SHP77 treated with DMSO at 0.1 percent for 48 hours (cell line): ENCODE measurements around the gene PMVK.
"Not testable (repeated sequence)": the region's sequence is repeated elsewhere in the genome, so short reads cannot be mapped to it uniquely, and the experiment has no call there.

Source experiments
- DNase-seq: peaks from one replicate; lab custom pipeline; 2025; lab: John Stamatoyannopoulos, UW

Gene PMVK

DNA sequence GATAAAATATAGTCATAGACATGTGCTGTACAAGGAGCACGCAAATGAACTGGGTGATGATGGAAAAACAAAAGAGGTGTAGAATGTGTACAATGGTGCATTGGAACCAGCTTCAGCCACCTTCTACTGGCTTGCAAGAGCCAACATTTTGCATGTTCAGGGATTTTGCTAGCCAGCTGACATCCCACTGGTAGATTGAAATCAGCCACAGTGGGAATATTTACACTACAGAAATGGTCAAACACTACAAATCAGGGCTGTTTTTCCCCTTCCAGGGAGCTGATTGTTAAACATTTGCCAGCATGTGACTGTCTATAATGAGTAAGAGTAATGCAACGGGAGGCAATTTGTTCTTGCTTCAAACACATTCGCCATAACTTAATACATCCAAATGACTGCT lies 23.2 kb downstream of the PMVK start:
- no peak for DNase-seq

DNA sequence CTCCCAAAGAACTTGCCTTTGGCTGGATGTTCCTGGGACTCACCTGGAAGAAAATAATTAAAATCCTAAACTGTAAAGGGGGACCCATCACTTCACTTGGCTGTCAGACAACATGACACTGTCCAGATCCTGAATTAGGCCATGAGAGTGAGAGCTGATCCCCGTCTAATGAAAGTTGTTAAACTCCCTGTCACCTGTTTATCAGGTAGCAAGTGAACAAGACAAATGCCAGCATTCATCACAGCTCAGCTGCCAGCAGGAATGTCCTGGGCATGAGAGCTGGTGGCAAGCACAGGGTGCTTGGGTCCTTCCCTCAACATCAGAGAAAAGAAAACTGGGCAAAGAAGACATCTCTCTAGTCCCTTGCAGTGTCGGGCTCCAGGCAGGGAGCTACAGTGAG lies 23.8 kb downstream of the PMVK start:
- no peak for DNase-seq

DNA sequence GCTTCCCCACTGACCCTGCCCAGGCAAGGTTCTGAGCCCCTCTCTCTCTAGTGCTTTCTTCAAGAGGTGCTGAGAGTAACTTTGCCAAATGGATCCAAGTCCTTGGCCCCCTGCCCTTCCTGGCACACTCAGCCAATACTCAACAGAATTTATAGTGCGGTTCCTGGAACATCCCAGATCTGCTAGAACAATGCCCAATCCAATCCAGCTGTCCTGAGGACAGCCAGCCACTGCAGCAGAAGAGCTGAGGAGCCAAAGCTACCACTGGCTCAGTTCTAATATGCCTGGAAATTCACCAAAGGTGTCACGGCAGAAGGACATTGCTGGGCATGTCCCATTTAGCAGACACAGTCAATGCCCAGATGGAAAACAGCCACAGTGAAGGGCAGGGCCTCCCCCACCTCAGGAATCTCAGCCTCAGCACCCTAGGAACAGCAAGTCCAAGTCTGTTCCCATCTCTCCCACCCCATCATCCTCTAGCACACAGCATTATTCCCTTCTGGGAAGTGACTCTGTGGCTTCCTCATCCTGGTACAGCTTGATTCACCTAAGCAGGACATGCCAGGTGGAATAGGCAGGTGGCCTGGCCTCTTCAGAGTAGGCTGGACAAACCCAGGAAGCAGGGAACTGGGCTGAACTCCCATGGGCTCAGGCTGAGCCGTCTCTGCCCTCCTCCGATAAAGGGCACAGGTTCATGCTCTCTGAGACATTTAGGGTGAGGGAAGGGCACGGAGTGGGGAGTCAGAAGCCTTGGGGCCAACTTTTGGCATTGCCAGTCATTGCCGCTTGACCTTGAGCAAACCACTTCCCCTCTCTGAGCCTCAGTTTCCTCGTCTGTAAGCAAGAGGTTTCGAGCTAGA lies 24.6 kb downstream of the PMVK start:
- no peak for DNase-seq

DNA sequence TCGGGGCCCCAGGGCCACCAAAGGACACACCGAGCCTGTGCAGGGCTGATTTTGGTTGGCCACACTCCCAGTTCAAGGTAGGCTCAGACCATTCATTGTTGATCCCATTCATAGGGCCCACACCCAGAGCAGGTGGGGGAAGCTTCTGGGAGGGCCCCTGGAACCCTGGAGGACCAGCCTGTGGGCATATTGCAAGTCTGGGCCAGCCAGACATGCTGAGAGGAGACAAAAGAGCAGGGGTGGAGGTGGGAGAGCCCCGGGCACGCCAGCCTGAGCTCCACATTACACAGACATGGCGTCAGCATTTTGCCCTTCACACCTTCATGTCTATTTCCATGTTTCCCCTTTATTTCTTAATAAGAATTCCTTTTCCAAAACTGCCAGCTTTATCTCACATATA lies 25.7 kb downstream of the PMVK start:
- no peak for DNase-seq

DNA sequence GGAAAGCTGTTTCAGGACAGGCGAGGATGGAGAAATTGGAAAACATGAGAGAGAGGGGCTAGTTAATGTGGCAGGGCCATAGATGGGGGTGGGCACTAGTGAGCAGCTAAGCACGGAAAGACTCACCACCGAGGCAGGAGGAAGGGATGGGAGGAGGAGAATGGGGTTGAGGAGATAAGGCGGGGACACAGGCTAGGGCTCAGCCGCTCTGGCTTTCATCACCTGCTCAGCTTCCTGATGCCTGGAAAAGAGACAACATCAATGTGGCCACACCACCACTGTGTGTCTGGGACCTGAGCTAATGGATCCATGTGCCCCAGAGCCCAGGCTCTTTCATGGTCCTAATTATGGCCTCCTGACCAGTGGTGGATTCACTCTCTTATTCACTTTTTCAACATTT lies 27.6 kb downstream of the PMVK start:
- no peak for DNase-seq

DNA sequence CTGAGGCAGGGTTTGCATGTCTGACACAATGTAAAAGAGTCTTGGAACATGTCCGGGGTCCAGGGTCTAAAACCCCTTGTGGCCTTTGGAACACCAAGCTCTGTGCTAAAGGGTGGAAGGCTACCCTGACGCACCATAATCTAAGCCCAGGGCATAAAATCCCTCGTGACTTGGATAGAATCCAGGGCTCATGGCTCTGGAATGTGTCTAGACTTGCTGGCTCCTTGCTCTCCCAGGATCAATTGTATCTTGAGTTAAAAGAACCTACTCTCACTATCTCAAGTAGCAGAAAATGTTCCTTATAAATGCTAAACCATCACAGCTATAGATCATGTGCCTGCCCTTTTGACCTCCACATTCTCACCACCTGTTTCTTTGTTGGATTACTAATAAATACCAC lies 28.4 kb downstream of the PMVK start:
- DNase-seq: not testable (repeated sequence)

DNA sequence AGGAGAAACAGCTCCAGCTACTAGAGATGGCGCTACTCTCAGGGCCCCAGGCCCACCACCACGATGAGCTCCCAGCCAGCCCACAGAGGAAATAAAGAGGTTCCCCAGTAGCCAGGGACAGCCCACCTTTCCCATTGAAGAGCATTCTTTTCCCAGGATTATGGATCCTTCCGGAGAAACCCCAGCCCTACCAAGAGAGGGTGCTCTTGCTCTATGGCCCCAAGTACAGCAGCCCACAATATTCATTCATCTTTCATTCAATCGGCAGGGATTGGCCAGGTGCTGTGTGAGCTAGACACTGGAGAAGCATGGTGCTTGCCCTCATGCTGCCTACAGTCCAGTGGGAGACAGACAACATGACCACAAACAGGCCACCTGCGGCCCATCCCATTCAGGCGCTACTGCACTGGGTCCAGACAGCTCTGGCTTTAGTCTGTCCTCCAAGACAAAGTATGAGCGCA lies 29.9 kb downstream of the PMVK start:
- no peak for DNase-seq

DNA sequence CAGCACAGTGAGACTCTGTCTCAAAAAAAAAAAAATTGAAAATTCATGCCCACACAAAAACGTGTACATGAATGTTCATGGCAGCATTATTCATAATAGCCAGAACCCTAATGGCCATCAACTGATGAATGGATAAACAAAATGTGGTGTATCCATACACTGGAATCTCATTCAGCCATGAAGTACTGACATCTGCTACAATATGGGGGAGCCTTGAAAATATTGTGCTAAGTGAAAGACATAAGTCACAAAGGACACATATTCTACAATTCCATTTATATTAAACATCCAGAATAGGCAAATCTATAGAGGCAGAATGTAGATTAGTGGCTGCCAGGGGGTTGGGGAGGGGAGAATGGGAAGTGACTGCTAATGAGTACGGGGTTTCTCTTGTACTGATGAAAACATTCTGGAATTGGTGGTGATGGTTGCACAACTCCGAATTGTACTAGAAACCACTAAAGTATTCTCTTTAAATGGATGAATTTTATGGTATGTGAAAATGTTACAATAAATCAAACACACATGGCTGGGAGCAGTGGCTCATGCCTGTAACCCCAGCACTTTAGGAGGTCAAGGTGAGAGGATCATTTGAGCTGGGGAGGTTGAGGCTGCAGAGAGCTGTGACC lies 33.5 kb downstream of the PMVK start:
- DNase-seq: no peak

DNA sequence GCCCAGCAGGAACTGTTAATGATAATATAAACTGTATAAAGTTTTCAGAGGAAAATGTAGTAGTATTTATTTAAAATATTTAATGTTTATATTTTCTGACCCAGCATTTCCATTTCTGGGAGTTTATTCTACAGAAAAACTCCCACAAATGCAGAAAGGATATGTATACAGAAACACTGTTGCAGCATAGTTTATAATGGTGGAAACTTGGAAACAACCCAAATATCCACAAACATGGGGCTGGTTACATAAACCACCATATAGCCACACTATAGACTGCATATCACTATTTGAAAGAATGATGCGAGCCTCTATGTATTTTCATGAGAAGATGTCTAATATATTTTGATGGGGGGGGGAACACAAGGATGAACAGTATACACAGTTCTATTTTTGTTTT lies 34.9 kb downstream of the PMVK start:
- no peak for DNase-seq

DNA sequence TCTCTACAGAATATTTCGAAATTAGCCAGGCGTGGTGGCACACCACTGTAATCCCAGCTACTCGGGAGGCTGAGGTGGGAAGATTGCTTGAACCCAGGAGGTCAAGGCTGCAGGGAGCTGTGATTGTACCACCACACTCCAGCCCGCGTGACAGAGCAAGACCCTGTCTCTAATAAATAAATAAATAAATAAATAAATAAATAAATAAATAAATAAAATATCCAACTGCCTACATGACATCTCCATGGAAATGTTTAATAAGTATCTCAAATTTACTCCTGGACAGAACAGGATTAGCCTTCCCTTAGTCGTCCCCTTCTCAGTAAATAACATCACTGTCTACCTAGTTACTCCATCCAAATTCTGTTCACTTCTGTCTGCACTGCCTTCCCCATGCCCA lies 37.5 kb downstream of the PMVK start:
- DNase-seq: no peak

DNA sequence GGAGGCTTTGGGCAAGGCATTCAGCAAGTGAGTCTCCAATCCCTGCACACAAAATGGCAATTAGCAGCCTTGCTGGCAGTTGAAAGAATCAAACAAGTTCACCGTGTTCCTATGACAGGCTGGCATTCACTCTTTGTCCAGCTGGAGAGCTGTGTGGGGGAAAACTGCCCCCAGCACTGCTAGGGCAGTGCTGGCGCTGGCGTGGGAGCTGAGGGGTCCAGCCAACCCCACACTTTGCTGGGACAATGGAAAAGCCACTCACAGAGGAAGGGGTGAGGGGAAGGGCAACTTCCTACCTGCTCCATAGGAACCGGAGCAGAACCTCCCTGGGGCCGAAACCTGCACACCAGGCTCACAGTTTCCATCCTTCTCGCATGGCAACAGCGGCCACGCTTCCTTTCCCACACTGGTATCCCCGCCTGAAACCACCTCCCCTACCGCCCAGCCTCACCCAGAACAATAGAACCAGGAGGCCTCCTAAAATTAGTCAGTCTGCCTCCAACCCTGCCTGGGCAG lies 39.7 kb downstream of the PMVK start:
- DNase-seq: no peak

DNA sequence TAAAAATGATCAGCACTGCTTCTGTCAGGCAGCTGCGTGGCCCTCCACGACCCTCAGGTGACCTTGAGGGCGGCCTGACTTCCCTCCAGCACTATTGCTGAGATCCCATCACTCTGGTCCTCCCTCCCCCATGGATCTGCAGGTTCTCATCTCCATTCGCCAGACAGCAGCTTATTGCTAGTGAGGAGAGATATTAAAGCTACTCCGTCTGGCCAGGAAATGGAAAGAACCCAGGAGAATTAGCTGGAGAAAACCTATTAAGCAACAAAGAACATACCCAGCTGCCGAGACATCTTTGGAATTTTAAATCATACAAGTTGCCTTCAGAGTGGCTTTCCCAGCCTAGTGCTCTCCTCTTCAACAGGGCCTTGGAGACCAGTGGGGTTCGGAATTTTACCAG lies 40.7 kb downstream of the PMVK start:
- DNase-seq: no peak

DNA sequence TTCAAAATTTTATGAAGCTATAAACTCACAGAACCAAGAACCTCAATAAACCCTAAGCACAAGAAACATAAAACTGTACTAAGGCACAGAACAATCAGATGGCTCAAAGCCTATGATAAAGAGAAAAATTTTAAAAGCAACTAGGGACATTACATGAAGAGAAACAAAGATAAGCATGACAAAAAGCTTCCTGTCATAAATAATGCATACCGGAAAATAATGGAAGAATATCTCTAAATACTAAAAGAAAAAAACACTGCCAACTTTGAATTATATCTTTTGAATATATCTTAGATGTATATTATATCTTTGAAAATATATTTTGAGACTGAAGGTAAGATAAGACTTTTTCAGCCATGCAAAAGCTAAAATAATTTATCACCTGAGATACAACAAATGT lies 45.1 kb downstream of the PMVK start:
- DNase-seq: no peak

DNA sequence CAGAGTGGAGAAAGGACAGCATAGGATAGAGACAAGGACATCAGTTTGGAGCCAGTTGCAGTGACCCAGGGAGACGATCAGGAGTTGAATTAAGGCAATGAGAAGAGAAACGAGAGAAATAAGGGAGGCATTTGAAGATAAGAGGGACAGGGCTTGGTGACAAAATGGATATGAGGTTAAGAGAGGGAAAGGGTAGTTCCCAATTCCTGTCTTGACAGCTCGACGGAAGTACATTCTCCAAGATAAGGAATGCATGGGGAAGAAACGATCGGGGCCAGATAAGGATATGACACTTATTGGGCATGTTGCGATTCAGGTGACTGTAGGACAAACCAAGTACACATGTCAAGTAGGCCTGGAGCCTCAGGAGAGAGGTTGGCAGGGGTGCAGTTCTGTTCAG lies 47.8 kb downstream of the PMVK start:
- no peak for DNase-seq

DNA sequence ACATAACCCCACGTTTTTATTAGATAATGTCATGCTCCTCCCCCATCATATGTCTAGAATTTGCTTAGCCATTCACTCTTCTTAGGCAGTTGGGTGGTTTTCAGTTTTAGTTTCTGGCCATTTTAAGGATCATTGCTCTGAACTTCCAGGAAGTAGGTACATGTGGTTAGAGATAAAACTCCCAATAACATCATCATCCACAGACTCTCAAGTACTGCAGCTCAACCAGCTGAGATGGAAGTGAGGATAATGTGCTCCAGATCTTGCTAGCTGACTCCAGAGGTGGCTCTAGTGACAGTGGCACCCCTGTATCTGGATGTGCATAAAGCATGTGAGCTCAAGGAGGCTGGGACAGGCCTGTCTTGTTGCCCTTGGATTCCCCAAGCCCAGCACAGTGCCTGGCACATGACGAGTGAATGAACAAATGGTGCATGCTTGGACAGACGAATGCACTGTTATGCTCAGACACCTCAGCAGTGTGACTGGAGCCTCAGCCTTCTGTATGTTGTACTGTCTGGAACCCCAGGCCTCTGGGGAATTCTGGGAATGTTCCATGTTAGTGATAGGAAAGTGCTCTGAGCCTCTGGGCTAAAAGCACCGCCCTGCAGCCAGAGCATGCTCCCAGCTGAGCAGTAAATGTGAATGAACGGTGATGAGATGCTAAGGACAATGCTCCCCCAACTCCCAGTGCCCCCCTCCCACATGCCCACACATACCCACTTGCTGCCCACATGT lies 50.1 kb downstream of the PMVK start:
- no peak for DNase-seq

DNA sequence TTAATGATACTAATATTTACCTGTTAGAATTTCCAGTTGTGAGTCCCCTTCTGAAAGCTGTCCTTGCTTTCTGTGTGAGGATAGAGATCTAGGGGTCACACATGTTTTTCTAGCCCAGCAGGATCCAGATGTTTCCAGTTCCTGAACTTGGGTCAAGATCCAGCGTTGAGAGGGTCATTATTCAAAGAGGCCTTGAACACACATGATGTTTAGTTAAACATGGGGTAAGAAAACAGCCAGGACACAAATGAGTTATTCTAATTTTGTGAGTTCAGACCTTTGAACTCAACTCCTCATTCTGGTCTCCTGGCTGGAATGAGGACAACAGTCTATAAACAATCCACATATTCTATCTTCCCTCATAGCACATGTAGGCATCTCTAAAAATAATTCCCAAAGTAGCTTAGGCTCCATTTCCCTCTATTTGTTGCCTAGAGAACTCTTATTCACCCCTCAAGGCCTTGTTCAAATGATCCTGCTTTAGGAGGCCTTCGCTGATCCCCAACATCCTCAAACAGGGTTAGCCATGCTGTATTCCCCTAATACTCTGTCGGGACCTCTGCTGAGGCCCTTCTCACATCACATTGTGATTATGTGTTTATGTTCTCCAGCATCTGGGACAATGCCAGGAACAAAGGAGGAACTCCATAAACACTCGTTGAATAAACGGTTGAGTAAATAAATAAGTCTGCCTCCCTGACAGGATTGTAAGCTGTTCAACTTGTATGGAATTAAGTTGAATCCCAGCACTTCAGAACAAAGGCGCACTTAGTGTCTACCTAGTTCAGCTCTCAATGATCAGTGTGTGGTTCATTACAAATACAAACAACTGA lies 51.4 kb downstream of the PMVK start:
- no peak for DNase-seq

DNA sequence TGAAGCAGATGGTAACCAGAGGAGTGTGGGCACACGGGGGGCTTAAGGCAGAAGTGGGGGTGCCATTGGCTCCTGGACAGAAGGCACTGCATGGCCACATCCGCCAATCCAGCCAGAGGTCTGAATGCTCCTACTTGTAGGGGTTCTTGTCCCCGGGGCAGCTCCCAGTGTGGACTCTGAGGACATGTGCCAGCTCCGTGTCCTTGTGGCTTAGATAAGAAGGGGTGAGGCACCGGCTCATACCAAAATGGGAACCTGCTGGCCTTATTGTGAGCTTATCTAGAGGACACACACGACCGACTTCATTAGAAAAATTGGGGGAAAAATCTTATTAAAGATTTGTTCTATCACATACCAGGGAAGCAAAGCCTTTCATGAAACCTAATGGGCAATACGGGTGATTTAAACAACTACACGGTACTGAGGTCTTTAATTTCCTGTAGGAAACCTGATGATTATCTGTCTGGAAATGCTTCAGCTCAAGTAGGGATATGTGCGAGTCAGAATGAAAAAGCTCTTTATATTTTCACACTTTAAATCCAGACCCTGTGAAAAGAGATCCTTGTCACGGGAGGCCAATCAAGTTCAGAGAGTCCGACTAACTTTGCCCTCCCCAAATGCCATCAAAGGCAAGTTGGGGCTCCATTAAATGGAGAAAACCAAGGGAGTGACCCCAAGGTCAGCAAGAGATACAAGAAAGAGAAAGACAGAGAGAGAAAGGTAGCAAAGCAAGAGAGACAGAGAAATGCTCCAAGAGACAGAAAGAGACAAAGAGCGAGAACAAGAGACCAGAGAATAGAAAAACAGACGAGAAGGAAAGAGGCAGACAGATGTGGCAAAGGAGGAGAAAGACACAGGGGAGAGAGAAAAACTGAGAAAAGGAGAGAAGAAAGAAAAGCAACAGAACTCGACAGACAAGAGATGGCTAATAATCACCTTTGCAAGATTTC lies 52.3 kb downstream of the PMVK start:
- DNase-seq: no peak

DNA sequence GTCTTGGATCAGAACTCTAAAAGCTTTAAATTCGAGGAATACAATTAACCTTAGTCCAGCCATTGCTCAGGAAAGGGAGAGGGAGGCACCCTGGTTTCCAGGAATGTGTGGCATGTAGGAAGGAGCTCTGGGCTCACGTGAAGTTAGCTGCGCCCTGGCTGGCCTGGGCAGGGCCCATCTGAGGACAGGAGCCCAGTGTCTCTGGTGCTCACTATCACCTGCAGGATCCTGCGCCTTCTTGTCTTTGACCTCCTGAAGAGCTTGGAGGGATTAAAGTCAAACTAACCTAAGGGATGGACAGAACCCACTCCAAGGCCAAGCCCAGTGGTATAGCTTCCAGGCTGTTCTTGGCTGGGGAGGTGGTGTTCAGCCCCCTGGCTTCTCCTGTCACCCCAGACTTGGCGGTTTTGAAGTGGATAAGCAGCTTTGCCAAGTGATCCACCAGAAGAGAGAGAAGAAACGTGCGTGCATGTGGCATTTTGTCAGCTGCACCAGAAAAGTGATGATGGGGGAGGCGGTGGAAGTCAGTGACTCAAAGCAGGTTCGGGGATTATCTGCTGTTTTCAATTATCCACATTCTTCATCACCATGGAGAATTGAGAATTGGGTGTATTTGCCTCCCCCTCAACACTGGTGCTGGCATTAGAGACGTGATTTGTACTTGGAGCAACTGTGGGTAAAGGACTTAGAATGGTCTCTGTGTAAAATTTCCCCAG lies 54.5 kb downstream of the PMVK start:
- DNase-seq: no peak

DNA sequence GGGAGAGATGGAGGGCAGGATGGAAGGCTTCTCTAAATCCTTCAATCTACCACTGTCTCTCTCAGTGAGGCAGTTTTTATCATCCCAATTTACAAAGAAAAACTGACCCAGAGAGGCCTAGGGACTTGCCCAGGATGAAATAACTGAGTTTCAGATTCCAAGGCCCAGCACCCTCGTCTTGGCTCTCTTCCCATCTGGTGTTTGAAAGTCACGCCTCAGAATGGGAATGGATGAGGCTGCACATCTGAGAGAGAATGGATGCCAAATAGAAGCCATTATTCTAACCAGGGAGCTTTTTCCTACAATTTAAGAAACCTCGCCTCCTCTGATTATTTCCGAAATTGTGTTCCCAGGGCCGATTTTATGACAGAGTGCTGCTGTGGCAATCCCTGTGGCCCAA lies 55.8 kb downstream of the PMVK start:
- DNase-seq: no peak

DNA sequence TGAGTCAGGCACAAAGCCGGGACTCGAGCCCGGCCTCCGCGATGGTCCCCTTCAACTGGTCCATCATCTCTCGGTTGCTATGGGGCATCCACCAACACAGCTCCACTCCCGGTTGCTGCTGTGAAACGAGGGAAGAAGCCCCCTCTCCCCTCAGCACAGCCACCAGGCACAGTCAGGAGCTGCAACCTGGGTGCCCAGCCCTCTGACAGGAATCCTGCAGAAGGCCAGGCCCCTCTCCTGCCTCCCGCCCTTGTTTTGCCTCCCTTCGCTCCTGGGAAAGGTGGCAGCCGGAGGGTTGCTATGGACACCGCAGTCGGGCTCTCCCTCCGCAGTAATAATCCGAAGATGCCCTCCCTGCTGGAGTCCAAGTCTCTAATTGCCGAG lies 57.5 kb downstream of the PMVK start:
- DNase-seq: no peak
